Mucosa of stomach (tissue), 1 donor: ENCODE data around the gene AMN1.

Experiments used
- H3K27me3 ChIP-seq: one replicate; pipeline ENCODE4 v1.7.0; 2013; ENCODE audit warnings: mild to moderate bottlenecking, low read length; ENCODE audit not compliant: control insufficient read depth, insufficient read depth
- H3K36me3 ChIP-seq: one replicate; pipeline ENCODE4 v1.7.0; 2013; ENCODE audit warnings: low read length; ENCODE audit not compliant: control insufficient read depth, insufficient read depth
- H3K4me1 ChIP-seq: one replicate; pipeline ENCODE4 v1.7.0; 2013; ENCODE audit warnings: mild to moderate bottlenecking, low read length; ENCODE audit not compliant: control insufficient read depth, insufficient read depth
- H3K4me3 ChIP-seq: one replicate; pipeline ENCODE4 v1.7.0; 2013; ENCODE audit warnings: low read length
- H3K9ac ChIP-seq: one replicate; pipeline ENCODE4 v1.7.0; 2013; ENCODE audit warnings: mild to moderate bottlenecking, low read length, moderate library complexity
- H3K9me3 ChIP-seq: one replicate; pipeline ENCODE4 v1.7.0; 2013; ENCODE audit warnings: mild to moderate bottlenecking, low read length, moderate library complexity; ENCODE audit not compliant: control insufficient read depth
- donor health status: Pancreatic carcinoma.

Gene AMN1

GRCh38 chr12:31641509-31642090 is 87.2 kb downstream of the AMN1 start:
- Histone ChIP-seq H3K9ac (no peak overlapping the region), H3K4me3 (no peak overlapping the region), H3K4me1 (no peaks in the 10 kb centered on the region), H3K27me3 (no peaks in the 10 kb centered on the region), H3K9me3 (no peaks in the 10 kb centered on the region), H3K36me3 (no peaks in the 10 kb centered on the region)

- Histone ChIP-seq H3K4me3 (no peak overlapping the region), H3K9ac (no peak overlapping the region), H3K27me3 (no peaks in the 10 kb centered on the region), H3K36me3 (no peaks in the 10 kb centered on the region), H3K4me1 (no peaks in the 10 kb centered on the region), H3K9me3 (no peaks in the 10 kb centered on the region)
These were observed 94.2 kb downstream of the AMN1 start for GRCh38 chr12:31634620-31635019.

GRCh38 chr12:31633464-31633863 is 95.4 kb downstream of the AMN1 start:
- H3K4me1 ChIP-seq, result no peaks in the 10 kb centered on the region
- H3K9ac ChIP-seq, result no peak overlapping the region
- no peaks in the 10 kb centered on the region for H3K27me3 ChIP-seq
- H3K36me3 ChIP-seq, result no peaks in the 10 kb centered on the region
- no peak overlapping the region for H3K4me3 ChIP-seq
- no peaks in the 10 kb centered on the region for H3K9me3 ChIP-seq

GRCh38 chr12:31631809-31632208 is 97.0 kb downstream of the AMN1 start:
- Histone ChIP-seq H3K36me3 (no peaks in the 10 kb centered on the region), H3K9me3 (no peaks in the 10 kb centered on the region), H3K4me3 (no peak overlapping the region), H3K4me1 (no peaks in the 10 kb centered on the region), H3K27me3 (no peaks in the 10 kb centered on the region), H3K9ac (no peak overlapping the region)

- Histone ChIP-seq H3K9ac (no peak overlapping the region), H3K36me3 (no peaks in the 10 kb centered on the region), H3K4me3 (no peak overlapping the region), H3K9me3 (no peaks in the 10 kb centered on the region), H3K27me3 (no peaks in the 10 kb centered on the region), H3K4me1 (no peaks in the 10 kb centered on the region)
These were observed 97.6 kb downstream of the AMN1 start for GRCh38 chr12:31631023-31631724.

- no peak overlapping the region for H3K4me3 ChIP-seq
- H3K9me3 ChIP-seq, result no peaks in the 10 kb centered on the region
- no peak overlapping the region for H3K9ac ChIP-seq
- H3K36me3 ChIP-seq, result no peaks in the 10 kb centered on the region
- H3K27me3 ChIP-seq, result no peaks in the 10 kb centered on the region
- no peaks in the 10 kb centered on the region for H3K4me1 ChIP-seq
These were observed 98.8 kb downstream of the AMN1 start for GRCh38 chr12:31629756-31630732.

- Histone ChIP-seq H3K9me3 (no peaks in the 10 kb centered on the region), H3K9ac (no peak overlapping the region), H3K36me3 (no peaks in the 10 kb centered on the region), H3K4me3 (no peak overlapping the region), H3K27me3 (no peaks in the 10 kb centered on the region), H3K4me1 (no peaks in the 10 kb centered on the region)
These were observed 101.3 kb downstream of the AMN1 start for GRCh38 chr12:31627456-31628054.

- no peak overlapping the region for H3K4me3 ChIP-seq
- H3K36me3 ChIP-seq, result no peaks in the 10 kb centered on the region
- H3K9ac ChIP-seq, result no peak overlapping the region
- H3K9me3 ChIP-seq, result no peaks in the 10 kb centered on the region
- no peaks in the 10 kb centered on the region for H3K27me3 ChIP-seq
- H3K4me1 ChIP-seq, result no peaks in the 10 kb centered on the region
These were observed 102.4 kb downstream of the AMN1 start for GRCh38 chr12:31626270-31626995.

- Histone ChIP-seq H3K4me1 (no peaks in the 10 kb centered on the region), H3K4me3 (no peak overlapping the region), H3K36me3 (no peaks in the 10 kb centered on the region), H3K9ac (no peak overlapping the region), H3K9me3 (no peaks in the 10 kb centered on the region), H3K27me3 (no peaks in the 10 kb centered on the region)
These were observed 106.8 kb downstream of the AMN1 start for GRCh38 chr12:31622038-31622437.
